Activated T-helper 17 cell treated with anti-CD3 and anti-CD28 coated beads, Interleukin-2, amount 50 U/mL, for 72 hours (primary cell): Measurements from ENCODE around the gene ENPP1. TPM values are rescaled to one million over a fixed set of nuclear protein-coding genes. Genes with fewer than 3 reads are reported as not detected.
"Not testable (repeated sequence)": the region's sequence is repeated elsewhere in the genome, so short reads cannot be mapped to it uniquely, and the experiment has no call there.

Experiments
- ATAC-seq: fragments of 150-1000 bp; cut with Tn5 transposase; replicated peaks from 2 replicates; pipeline ENCODE4 v1.10.0; 2021; ENCODE audit warnings: mild to moderate bottlenecking, moderate library complexity
- H3K27ac Mint-ChIP-seq: one replicate; pipeline ENCODE4 v1.8.0; 2022; ENCODE audit warnings: mixed read lengths
- H3K27me3 Mint-ChIP-seq: one replicate; pipeline ENCODE4 v1.8.0; 2022; ENCODE audit warnings: mixed read lengths
- H3K36me3 Mint-ChIP-seq: one replicate; pipeline ENCODE4 v1.8.0; 2022; ENCODE audit warnings: low read depth, mild to moderate bottlenecking, mixed read lengths
- H3K4me1 Mint-ChIP-seq: one replicate; pipeline ENCODE4 v1.8.0; 2022; ENCODE audit warnings: mixed read lengths
- H3K4me3 Mint-ChIP-seq: one replicate; pipeline ENCODE4 v1.8.0; 2022; ENCODE audit warnings: mild to moderate bottlenecking, mixed read lengths
- H3K9me3 Mint-ChIP-seq: one replicate; pipeline ENCODE4 v1.8.0; 2022; ENCODE audit warnings: mixed read lengths
- total RNA-seq, 2 donors: library from RNA; stranded (reverse); gene quantifications; one replicate each; pipeline ENCODE4 v1.2.3, GENCODE V29; 2022

ENPP1 gene
- total RNA-seq, 2 donors from 2014 or later, result 0.73 to 0.74 TPM

GRCh38 chr6:131858765-131859415, 51.1 kb downstream of the ENPP1 start:
- no peaks in the 10 kb centered on the region for H3K9me3 Mint-ChIP-seq
- H3K36me3 Mint-ChIP-seq, result no peaks in the 10 kb centered on the region
- H3K27me3 Mint-ChIP-seq, result no peaks in the 10 kb centered on the region
- peak; percentile 31 for ATAC-seq
- no peak overlapping the region for H3K4me3 Mint-ChIP-seq
- no peak overlapping the region for H3K27ac Mint-ChIP-seq
- peaks cover 3% of the 10 kb centered on the region for H3K4me1 Mint-ChIP-seq

- not testable (repeated sequence) for H3K4me3 Mint-ChIP-seq, H3K4me1 Mint-ChIP-seq, H3K36me3 Mint-ChIP-seq, H3K9me3 Mint-ChIP-seq, H3K27ac Mint-ChIP-seq, H3K27me3 Mint-ChIP-seq, ATAC-seq
These were observed 51.8 kb downstream of the ENPP1 start for GRCh38 chr6:131859658-131860057.

DNA sequence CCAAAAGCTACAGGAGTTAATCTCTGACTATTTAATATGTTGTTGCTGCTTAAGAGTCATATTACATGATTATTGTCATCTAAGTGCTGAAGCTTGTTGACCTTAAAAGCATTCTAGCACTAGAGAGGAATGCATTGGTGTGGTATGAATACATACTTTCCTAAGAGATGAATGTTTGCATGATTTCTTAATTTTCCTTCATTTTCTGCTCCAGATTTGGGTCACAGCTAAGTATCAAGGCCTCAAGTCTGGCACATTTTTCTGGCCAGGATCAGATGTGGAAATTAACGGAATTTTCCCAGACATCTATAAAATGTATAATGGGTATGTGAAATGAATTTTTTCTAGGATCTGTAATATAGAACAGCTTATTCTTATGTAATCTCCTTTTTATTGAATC, 53.6 kb downstream of the ENPP1 start:
- Mint-ChIP-seq H3K4me1 (peaks cover 5% of the 10 kb centered on the region), H3K36me3 (no peaks in the 10 kb centered on the region), H3K27ac (no peak overlapping the region), H3K4me3 (no peak overlapping the region), H3K27me3 (no peaks in the 10 kb centered on the region), H3K9me3 (no peaks in the 10 kb centered on the region)
- ATAC-seq, result no peak

DNA sequence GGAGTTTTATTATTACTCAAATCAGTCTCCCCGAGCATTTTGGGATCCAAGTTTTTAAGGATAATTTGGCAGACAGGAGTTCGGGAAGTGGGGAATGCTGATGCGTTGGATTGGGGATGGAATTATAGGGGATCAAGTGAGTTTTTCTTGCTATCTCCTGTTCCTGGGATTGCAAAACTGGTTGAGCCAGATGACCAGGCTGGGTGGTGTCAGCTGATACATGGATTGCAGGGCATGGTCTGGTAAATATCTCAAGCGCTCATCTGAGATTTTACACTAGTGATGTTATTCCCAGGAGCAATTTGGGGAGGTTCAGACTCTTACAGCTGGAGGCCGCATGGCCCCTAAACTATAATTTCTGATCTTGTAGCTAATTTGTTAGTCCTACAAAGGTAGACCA, 54.7 kb downstream of the ENPP1 start:
- no peaks in the 10 kb centered on the region for H3K36me3 Mint-ChIP-seq
- H3K4me1 Mint-ChIP-seq, result peaks cover 5% of the 10 kb centered on the region
- H3K27ac Mint-ChIP-seq, result no peak overlapping the region
- H3K9me3 Mint-ChIP-seq, result no peaks in the 10 kb centered on the region
- H3K27me3 Mint-ChIP-seq, result no peaks in the 10 kb centered on the region
- no peak overlapping the region for H3K4me3 Mint-ChIP-seq
- ATAC-seq, result no peak

GRCh38 chr6:131867744-131868143, 59.9 kb downstream of the ENPP1 start:
- Mint-ChIP-seq H3K27ac (no peak overlapping the region), H3K4me3 (no peak overlapping the region), H3K4me1 (peaks cover 5% of the 10 kb centered on the region), H3K27me3 (no peaks in the 10 kb centered on the region), H3K9me3 (no peaks in the 10 kb centered on the region), H3K36me3 (no peaks in the 10 kb centered on the region)
- no peak for ATAC-seq

DNA sequence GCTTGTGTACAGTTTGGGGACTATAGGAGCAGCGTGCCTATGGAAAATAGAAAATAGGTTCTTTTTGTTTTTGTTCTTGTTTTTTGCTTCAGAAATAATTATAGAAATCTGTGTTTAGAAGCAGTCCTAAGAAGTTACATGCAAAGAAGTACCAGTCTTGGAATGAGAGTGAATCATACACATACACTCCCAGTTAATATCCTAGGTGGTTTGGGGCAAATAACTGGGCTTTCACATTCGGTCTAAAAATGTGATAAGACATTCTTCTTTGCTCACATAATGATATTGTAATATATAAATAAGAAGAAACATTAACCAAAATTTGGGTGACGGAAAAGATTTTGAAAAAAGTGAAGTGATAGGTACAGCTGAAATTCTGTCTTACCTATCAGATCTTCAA, 61.0 kb downstream of the ENPP1 start:
- Mint-ChIP-seq H3K4me3 (no peak overlapping the region), H3K4me1 (peaks cover 3% of the 10 kb centered on the region), H3K36me3 (no peaks in the 10 kb centered on the region), H3K27me3 (no peaks in the 10 kb centered on the region), H3K9me3 (no peaks in the 10 kb centered on the region), H3K27ac (no peak overlapping the region)
- ATAC-seq, result no peak

DNA sequence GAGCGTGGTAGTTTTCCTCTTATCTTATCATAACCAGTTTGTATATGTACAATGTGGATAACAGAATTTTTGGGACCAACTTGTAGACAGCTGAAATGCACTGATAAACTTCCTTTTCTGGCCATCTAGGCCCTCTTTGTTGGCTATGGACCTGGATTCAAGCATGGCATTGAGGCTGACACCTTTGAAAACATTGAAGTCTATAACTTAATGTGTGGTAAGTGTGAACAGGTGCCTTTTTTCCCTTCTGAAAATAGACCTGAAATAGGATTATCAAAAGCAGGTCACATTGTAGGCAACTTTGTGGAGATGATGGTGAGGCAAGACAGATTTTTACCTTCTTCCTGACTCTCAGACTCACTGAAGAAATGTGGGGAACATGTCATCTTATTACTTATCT, 67.8 kb downstream of the ENPP1 start:
- no peaks in the 10 kb centered on the region for H3K4me1 Mint-ChIP-seq
- H3K27ac Mint-ChIP-seq, result no peak overlapping the region
- H3K9me3 Mint-ChIP-seq, result no peaks in the 10 kb centered on the region
- H3K27me3 Mint-ChIP-seq, result no peaks in the 10 kb centered on the region
- H3K36me3 Mint-ChIP-seq, result no peaks in the 10 kb centered on the region
- no peak overlapping the region for H3K4me3 Mint-ChIP-seq
- ATAC-seq, result no peak

DNA sequence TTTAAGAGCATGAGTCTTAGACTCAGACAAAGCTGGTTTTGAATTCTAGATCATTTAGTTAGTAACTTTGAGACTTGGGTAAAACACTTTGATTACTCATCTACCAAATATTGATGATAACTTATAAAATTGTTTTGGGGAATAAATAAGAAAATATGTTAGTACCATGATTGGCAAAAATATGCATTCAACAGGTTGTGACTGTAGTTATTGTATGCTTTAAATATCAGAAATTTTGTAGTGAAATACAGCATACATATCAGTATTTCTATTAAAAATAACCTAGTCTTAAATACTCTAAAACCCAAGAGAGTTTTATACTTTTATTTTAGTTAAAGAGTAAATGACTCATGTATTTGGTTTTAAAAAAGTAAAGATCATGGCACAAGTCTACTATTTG, 68.7 kb downstream of the ENPP1 start:
- H3K27me3 Mint-ChIP-seq, result no peaks in the 10 kb centered on the region
- no peak overlapping the region for H3K27ac Mint-ChIP-seq
- H3K36me3 Mint-ChIP-seq, result no peaks in the 10 kb centered on the region
- no peak for ATAC-seq
- no peaks in the 10 kb centered on the region for H3K4me1 Mint-ChIP-seq
- H3K9me3 Mint-ChIP-seq, result no peaks in the 10 kb centered on the region
- H3K4me3 Mint-ChIP-seq, result no peak overlapping the region

GRCh38 chr6:131877999-131878789, 70.4 kb downstream of the ENPP1 start:
- Mint-ChIP-seq H3K27ac (no peak overlapping the region), H3K4me3 (no peak overlapping the region), H3K36me3 (no peaks in the 10 kb centered on the region), H3K4me1 (no peaks in the 10 kb centered on the region), H3K9me3 (no peaks in the 10 kb centered on the region), H3K27me3 (no peaks in the 10 kb centered on the region)
- no peak for ATAC-seq

DNA sequence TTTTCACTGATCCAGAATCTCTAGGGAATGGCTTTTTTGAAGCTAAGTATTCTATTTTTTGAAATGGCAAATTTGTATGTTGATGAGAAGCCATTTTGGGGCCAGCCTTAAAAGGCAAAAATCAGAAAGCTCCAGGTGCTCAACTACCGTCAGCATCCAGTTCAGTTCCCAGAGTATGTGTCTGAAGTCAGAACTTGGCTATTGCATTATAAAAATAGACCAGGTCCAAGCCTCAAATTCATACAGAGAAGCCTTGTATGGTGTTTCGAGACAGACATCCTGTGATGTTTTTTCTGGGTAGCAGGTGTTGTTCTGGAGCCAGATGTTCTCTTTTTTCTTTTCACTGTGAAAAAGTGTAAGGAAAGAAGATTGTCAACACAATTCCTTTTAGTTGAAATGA, 75.2 kb downstream of the ENPP1 start:
- H3K4me3 Mint-ChIP-seq, result no peak overlapping the region
- H3K27ac Mint-ChIP-seq, result no peak overlapping the region
- H3K4me1 Mint-ChIP-seq, result no peaks in the 10 kb centered on the region
- H3K27me3 Mint-ChIP-seq, result no peaks in the 10 kb centered on the region
- H3K9me3 Mint-ChIP-seq, result no peaks in the 10 kb centered on the region
- H3K36me3 Mint-ChIP-seq, result no peaks in the 10 kb centered on the region
- no peak for ATAC-seq

DNA sequence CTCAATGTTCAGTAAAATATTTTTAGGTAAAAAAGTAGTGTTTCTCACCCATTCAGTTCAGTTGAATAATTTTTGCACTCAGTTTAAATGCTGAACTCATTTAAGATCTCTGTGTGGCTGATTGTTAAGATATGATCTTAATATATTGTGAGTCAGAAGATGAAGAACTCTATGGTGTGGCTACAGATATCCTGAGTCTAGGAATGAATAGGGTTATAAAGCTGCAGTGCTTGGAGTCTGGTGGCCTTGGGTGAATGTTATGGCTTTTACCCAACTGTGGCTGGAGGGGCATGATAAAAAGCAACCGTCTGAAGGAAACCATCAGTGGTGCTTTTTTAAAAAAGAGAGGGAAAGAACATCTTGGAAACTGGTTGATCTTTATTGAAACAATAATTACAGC, 77.4 kb downstream of the ENPP1 start:
- H3K27me3 Mint-ChIP-seq, result no peaks in the 10 kb centered on the region
- no peaks in the 10 kb centered on the region for H3K36me3 Mint-ChIP-seq
- H3K9me3 Mint-ChIP-seq, result no peaks in the 10 kb centered on the region
- no peak overlapping the region for H3K4me3 Mint-ChIP-seq
- H3K4me1 Mint-ChIP-seq, result no peaks in the 10 kb centered on the region
- H3K27ac Mint-ChIP-seq, result no peak overlapping the region
- no peak for ATAC-seq

DNA sequence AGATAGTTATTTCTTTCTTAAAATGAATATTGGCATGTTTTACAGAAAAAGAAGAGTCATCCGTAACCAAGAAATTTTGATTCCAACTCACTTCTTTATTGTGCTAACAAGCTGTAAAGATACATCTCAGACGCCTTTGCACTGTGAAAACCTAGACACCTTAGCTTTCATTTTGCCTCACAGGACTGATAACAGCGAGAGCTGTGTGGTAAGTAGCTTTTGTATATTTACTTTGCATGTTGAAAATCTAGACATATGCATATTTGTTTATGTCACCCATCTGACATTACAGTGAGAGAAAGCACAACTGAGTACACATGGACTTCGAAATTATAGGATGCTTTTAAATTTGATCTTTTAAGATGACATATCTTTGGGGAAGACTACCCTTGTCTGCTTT, 78.7 kb downstream of the ENPP1 start:
- Mint-ChIP-seq H3K27me3 (no peaks in the 10 kb centered on the region), H3K36me3 (no peaks in the 10 kb centered on the region), H3K9me3 (no peaks in the 10 kb centered on the region), H3K27ac (no peak overlapping the region), H3K4me3 (no peak overlapping the region), H3K4me1 (no peaks in the 10 kb centered on the region)
- ATAC-seq, result no peak

GRCh38 chr6:131890091-131890490, 82.3 kb downstream of the ENPP1 start:
- ATAC-seq, result no peak
- Mint-ChIP-seq H3K27ac (no peak overlapping the region), H3K4me1 (peaks cover 5% of the 10 kb centered on the region), H3K9me3 (no peaks in the 10 kb centered on the region), H3K36me3 (no peaks in the 10 kb centered on the region), H3K27me3 (no peaks in the 10 kb centered on the region), H3K4me3 (no peak overlapping the region)

DNA sequence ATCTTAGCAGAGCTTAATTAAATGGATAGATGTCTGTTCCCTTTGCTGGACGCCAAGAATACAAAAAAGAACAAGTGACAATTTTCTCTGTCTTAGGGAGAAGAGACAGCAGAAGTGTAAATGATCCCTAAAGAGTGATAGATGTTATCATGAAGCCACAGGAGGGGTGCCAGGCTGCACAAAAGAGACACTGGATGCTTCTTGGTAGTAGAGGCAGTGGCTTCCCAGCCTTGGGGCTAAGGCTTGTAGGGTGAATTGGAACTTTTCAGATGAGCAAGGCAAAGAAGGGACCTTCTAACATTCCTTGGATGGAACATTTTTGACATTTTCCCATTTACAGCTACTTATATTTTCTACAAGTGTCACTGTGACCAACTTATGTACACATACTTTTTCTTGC, 85.4 kb downstream of the ENPP1 start:
- Mint-ChIP-seq H3K27me3 (no peaks in the 10 kb centered on the region), H3K9me3 (peaks cover 4% of the 10 kb centered on the region), H3K36me3 (no peaks in the 10 kb centered on the region), H3K27ac (no peak overlapping the region), H3K4me1 (peaks cover 5% of the 10 kb centered on the region), H3K4me3 (no peak overlapping the region)
- no peak for ATAC-seq
